ENCODE measurements around the gene DHX16.

Gene DHX16

GRCh38 chr6:30716879-30717128 lies 44.0 kb upstream of the DHX16 start:
- Histone ChIP-seq H3K36me3 (ENCODE audit: control insufficient read depth in 2 of 2, insufficient read depth in 2 of 2, low read length in 2 of 2) (peaks cover 13 to 18% of the 10 kb centered on the region in 2 donors), H3K4me1 (ENCODE audit: control insufficient read depth in 2 of 2, insufficient read depth in 2 of 2, low read length in 2 of 2) (peaks cover 7 to 24% of the 10 kb centered on the region in 2 donors), H3K9me3 (ENCODE audit: control insufficient read depth in 2 of 2, low read length in 2 of 2) (no peaks in the 10 kb centered on the region), H3K4me3 (ENCODE audit: low read length in 2 of 2) (peak overlapping the region; percentile 76 to 89), H3K27me3 (ENCODE audit: control insufficient read depth in 2 of 2, insufficient read depth in 2 of 2, low read length in 2 of 2) (no peaks in the 10 kb centered on the region), H3K9ac (ENCODE audit: low read depth in 1 of 2, low read length in 2 of 2) (peak overlapping the region; percentile 72 to 82), H3K27ac (ENCODE audit: low read depth in 2 of 2, low read length in 2 of 2) (peak overlapping the region; percentile 84 to 91)

- no peaks in the 10 kb centered on the region for H3K27me3 ChIP-seq (ENCODE audit: control insufficient read depth in 2 of 2, insufficient read depth in 2 of 2, low read length in 2 of 2)
- no peak overlapping the region for H3K9ac ChIP-seq (ENCODE audit: low read depth in 1 of 2, low read length in 2 of 2)
- no peaks in the 10 kb centered on the region for H3K9me3 ChIP-seq (ENCODE audit: control insufficient read depth in 2 of 2, low read length in 2 of 2)
- no peak overlapping the region for H3K4me3 ChIP-seq (ENCODE audit: low read length in 2 of 2)
- peaks cover 5 to 15% of the 10 kb centered on the region in 2 donors for H3K4me1 ChIP-seq (ENCODE audit: control insufficient read depth in 2 of 2, insufficient read depth in 2 of 2, low read length in 2 of 2)
- H3K36me3 ChIP-seq (ENCODE audit: control insufficient read depth in 2 of 2, insufficient read depth in 2 of 2, low read length in 2 of 2): peaks cover 17 to 27% of the 10 kb centered on the region in 2 donors
- no peak overlapping the region for H3K27ac ChIP-seq (ENCODE audit: low read depth in 2 of 2, low read length in 2 of 2)
These were observed 41.5 kb upstream of the DHX16 start for GRCh38 chr6:30714263-30714662.

GRCh38 chr6:30712441-30712945 lies 39.7 kb upstream of the DHX16 start:
- no peak overlapping the region for H3K9ac ChIP-seq (ENCODE audit: low read depth in 1 of 2, low read length in 2 of 2)
- H3K4me3 ChIP-seq (ENCODE audit: low read length in 2 of 2): no peak overlapping the region
- H3K4me1 ChIP-seq (ENCODE audit: control insufficient read depth in 2 of 2, insufficient read depth in 2 of 2, low read length in 2 of 2): peaks cover 5 to 8% of the 10 kb centered on the region in 2 donors
- no peak overlapping the region for H3K27ac ChIP-seq (ENCODE audit: low read depth in 2 of 2, low read length in 2 of 2)
- H3K36me3 ChIP-seq (ENCODE audit: control insufficient read depth in 2 of 2, insufficient read depth in 2 of 2, low read length in 2 of 2): peaks cover 17 to 34% of the 10 kb centered on the region in 2 donors
- H3K9me3 ChIP-seq (ENCODE audit: control insufficient read depth in 2 of 2, low read length in 2 of 2): no peaks in the 10 kb centered on the region
- H3K27me3 ChIP-seq (ENCODE audit: control insufficient read depth in 2 of 2, insufficient read depth in 2 of 2, low read length in 2 of 2): no peaks in the 10 kb centered on the region

- Histone ChIP-seq H3K9ac (ENCODE audit: low read depth in 1 of 2, low read length in 2 of 2) (no peak overlapping the region), H3K36me3 (ENCODE audit: control insufficient read depth in 2 of 2, insufficient read depth in 2 of 2, low read length in 2 of 2) (peaks cover 20 to 37% of the 10 kb centered on the region in 2 donors), H3K4me3 (ENCODE audit: low read length in 2 of 2) (no peak overlapping the region), H3K4me1 (ENCODE audit: control insufficient read depth in 2 of 2, insufficient read depth in 2 of 2, low read length in 2 of 2) (peaks cover 4 to 6% of the 10 kb centered on the region in 2 donors), H3K27ac (ENCODE audit: low read depth in 2 of 2, low read length in 2 of 2) (no peak overlapping the region), H3K9me3 (ENCODE audit: control insufficient read depth in 2 of 2, low read length in 2 of 2) (no peaks in the 10 kb centered on the region), H3K27me3 (ENCODE audit: control insufficient read depth in 2 of 2, insufficient read depth in 2 of 2, low read length in 2 of 2) (no peaks in the 10 kb centered on the region)
These were observed 39.1 kb upstream of the DHX16 start for GRCh38 chr6:30711758-30712380.

GRCh38 chr6:30709101-30709868 lies 36.5 kb upstream of the DHX16 start:
- H3K36me3 ChIP-seq (ENCODE audit: control insufficient read depth in 2 of 2, insufficient read depth in 2 of 2, low read length in 2 of 2): peaks cover 20 to 37% of the 10 kb centered on the region in 2 donors

GRCh38 chr6:30707281-30707850 lies 34.6 kb upstream of the DHX16 start:
- H3K4me1 ChIP-seq (ENCODE audit: control insufficient read depth in 2 of 2, insufficient read depth in 2 of 2, low read length in 2 of 2): no peaks in the 10 kb centered on the region
- H3K36me3 ChIP-seq (ENCODE audit: control insufficient read depth in 2 of 2, insufficient read depth in 2 of 2, low read length in 2 of 2): peaks cover 19 to 32% of the 10 kb centered on the region in 2 donors
- no peaks in the 10 kb centered on the region for H3K27me3 ChIP-seq (ENCODE audit: control insufficient read depth in 2 of 2, insufficient read depth in 2 of 2, low read length in 2 of 2)
- H3K27ac ChIP-seq (ENCODE audit: low read depth in 2 of 2, low read length in 2 of 2): no peak overlapping the region
- no peak overlapping the region for H3K4me3 ChIP-seq (ENCODE audit: low read length in 2 of 2)
- no peak overlapping the region for H3K9ac ChIP-seq (ENCODE audit: low read depth in 1 of 2, low read length in 2 of 2)
- no peaks in the 10 kb centered on the region for H3K9me3 ChIP-seq (ENCODE audit: control insufficient read depth in 2 of 2, low read length in 2 of 2)

More at GRCh38 chr6:30709101-30709868, 36.5 kb upstream of the DHX16 start:
- no peak overlapping the region for H3K4me3 ChIP-seq (ENCODE audit: low read length in 2 of 2)
- H3K9me3 ChIP-seq (ENCODE audit: control insufficient read depth in 2 of 2, low read length in 2 of 2): no peaks in the 10 kb centered on the region
- no peak overlapping the region for H3K27ac ChIP-seq (ENCODE audit: low read depth in 2 of 2, low read length in 2 of 2)
- H3K27me3 ChIP-seq (ENCODE audit: control insufficient read depth in 2 of 2, insufficient read depth in 2 of 2, low read length in 2 of 2): no peaks in the 10 kb centered on the region
- no peaks in the 10 kb centered on the region for H3K4me1 ChIP-seq (ENCODE audit: control insufficient read depth in 2 of 2, insufficient read depth in 2 of 2, low read length in 2 of 2)
- H3K9ac ChIP-seq (ENCODE audit: low read depth in 1 of 2, low read length in 2 of 2): no peak overlapping the region

- Histone ChIP-seq H3K4me3 (ENCODE audit: low read length in 2 of 2) (no peak overlapping the region), H3K27ac (ENCODE audit: low read depth in 2 of 2, low read length in 2 of 2) (no peak overlapping the region), H3K36me3 (ENCODE audit: control insufficient read depth in 2 of 2, insufficient read depth in 2 of 2, low read length in 2 of 2) (peaks cover 10 to 22% of the 10 kb centered on the region in 2 donors), H3K9me3 (ENCODE audit: control insufficient read depth in 2 of 2, low read length in 2 of 2) (no peaks in the 10 kb centered on the region), H3K9ac (ENCODE audit: low read depth in 1 of 2, low read length in 2 of 2) (no peak overlapping the region), H3K27me3 (ENCODE audit: control insufficient read depth in 2 of 2, insufficient read depth in 2 of 2, low read length in 2 of 2) (no peaks in the 10 kb centered on the region), H3K4me1 (ENCODE audit: control insufficient read depth in 2 of 2, insufficient read depth in 2 of 2, low read length in 2 of 2) (no peaks in the 10 kb centered on the region)
These were observed 32.8 kb upstream of the DHX16 start for GRCh38 chr6:30705620-30706019.

- Histone ChIP-seq H3K27ac (ENCODE audit: low read depth in 2 of 2, low read length in 2 of 2) (no peak overlapping the region), H3K9me3 (ENCODE audit: control insufficient read depth in 2 of 2, low read length in 2 of 2) (no peaks in the 10 kb centered on the region), H3K4me1 (ENCODE audit: control insufficient read depth in 2 of 2, insufficient read depth in 2 of 2, low read length in 2 of 2) (no peaks in the 10 kb centered on the region), H3K27me3 (ENCODE audit: control insufficient read depth in 2 of 2, insufficient read depth in 2 of 2, low read length in 2 of 2) (no peaks in the 10 kb centered on the region), H3K9ac (ENCODE audit: low read depth in 1 of 2, low read length in 2 of 2) (no peak overlapping the region), H3K4me3 (ENCODE audit: low read length in 2 of 2) (no peak overlapping the region), H3K36me3 (ENCODE audit: control insufficient read depth in 2 of 2, insufficient read depth in 2 of 2, low read length in 2 of 2) (peaks cover 10 to 20% of the 10 kb centered on the region in 2 donors)
These were observed 31.0 kb upstream of the DHX16 start for GRCh38 chr6:30703821-30704220.

GRCh38 chr6:30703011-30703410 lies 30.2 kb upstream of the DHX16 start:
- H3K36me3 ChIP-seq (ENCODE audit: control insufficient read depth in 2 of 2, insufficient read depth in 2 of 2, low read length in 2 of 2): peaks cover 10 to 18% of the 10 kb centered on the region in 2 donors
- H3K9ac ChIP-seq (ENCODE audit: low read depth in 1 of 2, low read length in 2 of 2): no peak overlapping the region
- H3K4me1 ChIP-seq (ENCODE audit: control insufficient read depth in 2 of 2, insufficient read depth in 2 of 2, low read length in 2 of 2): no peaks in the 10 kb centered on the region
- H3K4me3 ChIP-seq (ENCODE audit: low read length in 2 of 2): no peak overlapping the region
- H3K27me3 ChIP-seq (ENCODE audit: control insufficient read depth in 2 of 2, insufficient read depth in 2 of 2, low read length in 2 of 2): no peaks in the 10 kb centered on the region
- no peaks in the 10 kb centered on the region for H3K9me3 ChIP-seq (ENCODE audit: control insufficient read depth in 2 of 2, low read length in 2 of 2)
- H3K27ac ChIP-seq (ENCODE audit: low read depth in 2 of 2, low read length in 2 of 2): no peak overlapping the region

- H3K27ac ChIP-seq (ENCODE audit: low read depth in 2 of 2, low read length in 2 of 2): no peak overlapping the region
- H3K9ac ChIP-seq (ENCODE audit: low read depth in 1 of 2, low read length in 2 of 2): no peak overlapping the region
- H3K36me3 ChIP-seq (ENCODE audit: control insufficient read depth in 2 of 2, insufficient read depth in 2 of 2, low read length in 2 of 2): peaks cover 6 to 10% of the 10 kb centered on the region in 2 donors
These were observed 27.5 kb upstream of the DHX16 start for GRCh38 chr6:30700340-30700739.

More at GRCh38 chr6:30700340-30700739, 27.5 kb upstream of the DHX16 start:
- no peaks in the 10 kb centered on the region for H3K27me3 ChIP-seq (ENCODE audit: control insufficient read depth in 2 of 2, insufficient read depth in 2 of 2, low read length in 2 of 2)
- no peaks in the 10 kb centered on the region for H3K9me3 ChIP-seq (ENCODE audit: control insufficient read depth in 2 of 2, low read length in 2 of 2)
- H3K4me3 ChIP-seq (ENCODE audit: low read length in 2 of 2): no peak overlapping the region
- H3K4me1 ChIP-seq (ENCODE audit: control insufficient read depth in 2 of 2, insufficient read depth in 2 of 2, low read length in 2 of 2): no peaks in the 10 kb centered on the region

Data from mucosa of rectum (tissue), 2 donors.